ENCODE measurements around the gene ZBTB43. TPM values are rescaled to one million over a fixed set of nuclear protein-coding genes. Genes with fewer than 3 reads are reported as not detected.
A peak's percentile ranks its signal among the peaks of the same experiment; 100 is the strongest.

ZBTB43 gene
- total and polyA plus RNA-seq, 3 experiments from 2014 or later, result 14.6 to 22.8 (median 21.8) TPM

- Histone ChIP-seq H3K4me1 (ENCODE audit: insufficient read depth, low read length) (peaks cover 25% of the 10 kb centered on the region), H3K4me3 (ENCODE audit: low read length) (peak overlapping the region; percentile 76), H3K9me3 (ENCODE audit: low read length) (no peaks in the 10 kb centered on the region), H3K36me3 (ENCODE audit: insufficient read depth, low read length) (no peaks in the 10 kb centered on the region), H3K27ac (ENCODE audit: low read depth, low read length) (peak overlapping the region; percentile 28), H3K27me3 (ENCODE audit: insufficient read depth, low read length, poor library complexity, severe bottlenecking) (no peaks in the 10 kb centered on the region)
- Mint-ChIP-seq H3K4me3 (peak overlapping the region; percentile 78 to 93 (median 89)), H3K4me1 (peaks cover 33 to 60% (median 42%) of the 10 kb centered on the region in 3 donors), H3K36me3 (peaks cover 3 to 36% (median 9%) of the 10 kb centered on the region in 3 donors), H3K27ac (peak overlapping the region; percentile 6 to 91 (median 71)), H3K27me3 (peaks cover 0 to 3% of the 10 kb centered on the region in 2 donors), H3K9me3 (no peaks in the 10 kb centered on the region)
- peak in 1 of 5 donors; percentile 5 for DNase-seq
- ChIA-PET POLR2A (no interaction called here), CTCF (no interaction called here)
These were observed 57.4 kb downstream of the ZBTB43 start for GRCh38 chr9:126862104-126862761.

- CTCF ChIA-PET, result interaction anchor here (1.4 kb wide), 1 partner anchor 49 kb away, joined by 4 read pairs; the partner anchor contains the start of gene RALGPS1
- POLR2A ChIA-PET, result no interaction called here
These were observed 59.9 kb downstream of the ZBTB43 start for GRCh38 chr9:126864771-126865170.

DNA sequence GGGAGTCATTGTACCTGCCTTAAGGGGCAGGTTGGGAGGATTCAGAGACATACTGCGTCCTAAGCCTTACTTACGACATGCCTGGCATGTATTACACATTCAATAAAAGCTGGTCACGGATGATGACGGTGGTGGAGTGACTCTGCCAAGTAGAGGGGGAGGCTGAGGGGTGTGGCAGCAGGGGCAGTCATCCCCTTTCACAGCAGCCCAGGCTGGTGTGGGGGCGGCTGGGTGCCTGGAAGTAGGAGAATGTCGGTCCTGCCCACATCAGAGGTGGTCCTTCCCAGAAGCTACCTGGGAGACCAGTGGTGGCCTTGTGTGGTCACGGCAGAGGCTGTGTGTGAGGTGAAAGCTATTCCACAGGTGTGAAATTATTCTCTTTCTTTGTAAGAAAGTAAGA lies 64.5 kb downstream of the ZBTB43 start:
- H3K36me3 Mint-ChIP-seq, result peaks cover 3 to 42% (median 9%) of the 10 kb centered on the region in 3 donors
- ChIA-PET POLR2A (no interaction called here), CTCF (no interaction called here)
- Histone ChIP-seq H3K4me3 (ENCODE audit: low read length) (no peak overlapping the region), H3K27ac (ENCODE audit: low read depth, low read length) (no peak overlapping the region), H3K27me3 (ENCODE audit: insufficient read depth, low read length, poor library complexity, severe bottlenecking) (no peaks in the 10 kb centered on the region), H3K4me1 (ENCODE audit: insufficient read depth, low read length) (no peaks in the 10 kb centered on the region), H3K36me3 (ENCODE audit: insufficient read depth, low read length) (no peaks in the 10 kb centered on the region), H3K9me3 (ENCODE audit: low read length) (no peaks in the 10 kb centered on the region)
- no peak for DNase-seq
- H3K9me3 Mint-ChIP-seq, result no peaks in the 10 kb centered on the region
- peaks cover 28 to 53% (median 52%) of the 10 kb centered on the region in 3 donors for H3K4me1 Mint-ChIP-seq
- no peaks in the 10 kb centered on the region for H3K27me3 Mint-ChIP-seq
- no peak overlapping the region for H3K4me3 Mint-ChIP-seq
- peak overlapping the region in 2 of 8 donors; percentile 55 to 63 for H3K27ac Mint-ChIP-seq

More at GRCh38 chr9:126864771-126865170, 59.9 kb downstream of the ZBTB43 start:
- DNase-seq, result no peak
- H3K27me3 Mint-ChIP-seq, result no peaks in the 10 kb centered on the region
- Histone ChIP-seq H3K36me3 (ENCODE audit: insufficient read depth, low read length) (no peaks in the 10 kb centered on the region), H3K9me3 (ENCODE audit: low read length) (no peaks in the 10 kb centered on the region), H3K4me1 (ENCODE audit: insufficient read depth, low read length) (peaks cover 22% of the 10 kb centered on the region), H3K27me3 (ENCODE audit: insufficient read depth, low read length, poor library complexity, severe bottlenecking) (no peaks in the 10 kb centered on the region), H3K4me3 (ENCODE audit: low read length) (no peak overlapping the region), H3K27ac (ENCODE audit: low read depth, low read length) (no peak overlapping the region)
- no peaks in the 10 kb centered on the region for H3K9me3 Mint-ChIP-seq
- H3K4me1 Mint-ChIP-seq, result peaks cover 39 to 71% (median 62%) of the 10 kb centered on the region in 3 donors
- peaks cover 3 to 52% (median 9%) of the 10 kb centered on the region in 3 donors for H3K36me3 Mint-ChIP-seq
- H3K4me3 Mint-ChIP-seq, result no peak overlapping the region
- H3K27ac Mint-ChIP-seq, result no peak overlapping the region

GRCh38 chr9:126872516-126872915 lies 67.7 kb downstream of the ZBTB43 start:
- no peak overlapping the region for H3K27ac ChIP-seq (ENCODE audit: low read depth, low read length)
- no peak overlapping the region for H3K4me3 ChIP-seq (ENCODE audit: low read length)
- Mint-ChIP-seq H3K4me3 (no peak overlapping the region), H3K9me3 (no peaks in the 10 kb centered on the region), H3K27me3 (no peaks in the 10 kb centered on the region), H3K4me1 (peaks cover 40 to 62% (median 61%) of the 10 kb centered on the region in 3 donors), H3K36me3 (peaks cover 0 to 19% (median 0%) of the 10 kb centered on the region in 3 donors), H3K27ac (peak overlapping the region in 6 of 8 donors; percentile 10 to 84 (median 44))
- CTCF ChIA-PET, result interaction anchor here (1.3 kb wide), 1 partner anchor 13 kb away, joined by 3 read pairs; no protein-coding TSS in a partner anchor
- no peaks in the 10 kb centered on the region for H3K4me1 ChIP-seq (ENCODE audit: insufficient read depth, low read length)
- POLR2A ChIA-PET, result no interaction called here
- no peaks in the 10 kb centered on the region for H3K27me3 ChIP-seq (ENCODE audit: insufficient read depth, low read length, poor library complexity, severe bottlenecking)
- no peak for DNase-seq
- H3K9me3 ChIP-seq (ENCODE audit: low read length), result no peaks in the 10 kb centered on the region
- no peaks in the 10 kb centered on the region for H3K36me3 ChIP-seq (ENCODE audit: insufficient read depth, low read length)

- Mint-ChIP-seq H3K27me3 (no peaks in the 10 kb centered on the region), H3K27ac (peak overlapping the region in 5 of 8 donors; percentile 7 to 91 (median 9)), H3K4me3 (no peak overlapping the region), H3K4me1 (peaks cover 43 to 60% (median 51%) of the 10 kb centered on the region in 3 donors), H3K9me3 (no peaks in the 10 kb centered on the region), H3K36me3 (peaks cover 0 to 12% (median 3%) of the 10 kb centered on the region in 3 donors)
- no peak for DNase-seq
- Histone ChIP-seq H3K4me3 (ENCODE audit: low read length) (no peak overlapping the region), H3K9me3 (ENCODE audit: low read length) (no peaks in the 10 kb centered on the region), H3K4me1 (ENCODE audit: insufficient read depth, low read length) (no peaks in the 10 kb centered on the region), H3K36me3 (ENCODE audit: insufficient read depth, low read length) (peaks cover 5% of the 10 kb centered on the region), H3K27ac (ENCODE audit: low read depth, low read length) (no peak overlapping the region), H3K27me3 (ENCODE audit: insufficient read depth, low read length, poor library complexity, severe bottlenecking) (no peaks in the 10 kb centered on the region)
- ChIA-PET POLR2A (no interaction called here), CTCF (interaction anchor here (1.1 kb wide), 1 partner anchor 11 kb away, joined by 3 read pairs; no protein-coding TSS in a partner anchor)
These were observed 69.9 kb downstream of the ZBTB43 start for GRCh38 chr9:126874546-126875314.

DNA sequence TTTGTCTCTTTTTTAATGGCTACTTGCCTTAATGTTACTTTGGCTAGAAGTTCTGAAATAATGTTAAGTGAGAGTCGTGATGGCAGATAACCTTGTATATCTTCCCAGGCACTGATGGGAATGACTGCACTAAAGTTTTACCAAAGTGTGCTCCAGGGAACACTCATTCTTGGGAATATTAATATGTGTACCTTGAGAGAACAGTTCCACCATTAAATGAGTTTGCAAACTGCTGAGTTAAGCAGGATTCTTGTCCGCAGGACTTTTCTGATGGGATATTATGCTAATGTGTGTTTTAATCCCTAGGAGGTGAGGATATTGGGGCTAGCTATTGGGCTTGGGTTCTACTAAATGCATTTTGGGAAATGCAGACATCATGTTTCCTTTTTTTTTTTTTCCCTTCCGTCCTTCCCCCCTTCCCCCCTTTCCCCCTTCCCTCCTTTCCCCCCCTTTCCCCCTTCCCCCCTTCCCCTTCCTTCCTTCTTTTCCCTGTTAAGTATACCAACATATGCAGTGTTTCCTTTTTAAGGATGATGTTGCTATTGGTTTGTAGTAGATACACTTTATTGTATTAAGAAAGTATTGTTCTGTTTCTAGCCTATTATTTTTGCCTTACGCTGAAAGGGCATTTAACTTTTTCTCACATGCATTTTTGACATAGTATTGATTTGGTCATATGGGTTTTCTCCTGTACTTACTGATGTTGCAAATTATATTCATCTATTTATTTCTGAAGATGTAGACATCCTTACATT lies 71.1 kb downstream of the ZBTB43 start:
- ChIA-PET POLR2A (no interaction called here), CTCF (no interaction called here)
- Histone ChIP-seq H3K4me3 (ENCODE audit: low read length) (no peak overlapping the region), H3K9me3 (ENCODE audit: low read length) (no peaks in the 10 kb centered on the region), H3K27ac (ENCODE audit: low read depth, low read length) (no peak overlapping the region), H3K36me3 (ENCODE audit: insufficient read depth, low read length) (peaks cover 17% of the 10 kb centered on the region), H3K4me1 (ENCODE audit: insufficient read depth, low read length) (no peaks in the 10 kb centered on the region), H3K27me3 (ENCODE audit: insufficient read depth, low read length, poor library complexity, severe bottlenecking) (no peaks in the 10 kb centered on the region)
- DNase-seq, result no peak
- peaks cover 41 to 53% (median 51%) of the 10 kb centered on the region in 3 donors for H3K4me1 Mint-ChIP-seq
- H3K4me3 Mint-ChIP-seq, result no peak overlapping the region
- peaks cover 0 to 23% (median 3%) of the 10 kb centered on the region in 3 donors for H3K36me3 Mint-ChIP-seq
- no peaks in the 10 kb centered on the region for H3K27me3 Mint-ChIP-seq
- no peaks in the 10 kb centered on the region for H3K9me3 Mint-ChIP-seq
- H3K27ac Mint-ChIP-seq, result peak overlapping the region; percentile 5 to 89 (median 72)

- Mint-ChIP-seq H3K27ac (peak overlapping the region in 4 of 8 donors; percentile 15 to 88 (median 86)), H3K9me3 (no peaks in the 10 kb centered on the region), H3K4me1 (peaks cover 41 to 53% (median 51%) of the 10 kb centered on the region in 3 donors), H3K27me3 (no peaks in the 10 kb centered on the region), H3K4me3 (peak overlapping the region in 1 of 7 donors; percentile 6), H3K36me3 (peaks cover 0 to 26% (median 3%) of the 10 kb centered on the region in 3 donors)
- Histone ChIP-seq H3K4me3 (ENCODE audit: low read length) (no peak overlapping the region), H3K4me1 (ENCODE audit: insufficient read depth, low read length) (no peaks in the 10 kb centered on the region), H3K9me3 (ENCODE audit: low read length) (no peaks in the 10 kb centered on the region), H3K27ac (ENCODE audit: low read depth, low read length) (no peak overlapping the region), H3K27me3 (ENCODE audit: insufficient read depth, low read length, poor library complexity, severe bottlenecking) (no peaks in the 10 kb centered on the region), H3K36me3 (ENCODE audit: insufficient read depth, low read length) (peaks cover 17% of the 10 kb centered on the region)
- DNase-seq, result no peak
- ChIA-PET CTCF (no interaction called here), POLR2A (no interaction called here)
These were observed 71.7 kb downstream of the ZBTB43 start for GRCh38 chr9:126876531-126876930.

All from CD8-positive, alpha-beta memory T cell (primary cell).